GM19193 (cell line): ENCODE data around the gene PPM1J.

Experiments
- POLR2A ChIP-seq: IDR thresholded peaks from 4 replicates; pipeline ENCODE4 v1.6.1; 2011; ENCODE audit not compliant: insufficient read depth, insufficient read length; ENCODE audit errors: extremely low read depth

PPM1J gene

GRCh38 chr1:112722601-112723510 lies 7.7 kb upstream of the PPM1J start:
- no peak for TF ChIP-seq POLR2A

GRCh38 chr1:112721966-112722524 lies 6.9 kb upstream of the PPM1J start:
- no peak for TF ChIP-seq POLR2A

GRCh38 chr1:112720800-112721199 lies 5.7 kb upstream of the PPM1J start:
- no peak for TF ChIP-seq POLR2A

DNA sequence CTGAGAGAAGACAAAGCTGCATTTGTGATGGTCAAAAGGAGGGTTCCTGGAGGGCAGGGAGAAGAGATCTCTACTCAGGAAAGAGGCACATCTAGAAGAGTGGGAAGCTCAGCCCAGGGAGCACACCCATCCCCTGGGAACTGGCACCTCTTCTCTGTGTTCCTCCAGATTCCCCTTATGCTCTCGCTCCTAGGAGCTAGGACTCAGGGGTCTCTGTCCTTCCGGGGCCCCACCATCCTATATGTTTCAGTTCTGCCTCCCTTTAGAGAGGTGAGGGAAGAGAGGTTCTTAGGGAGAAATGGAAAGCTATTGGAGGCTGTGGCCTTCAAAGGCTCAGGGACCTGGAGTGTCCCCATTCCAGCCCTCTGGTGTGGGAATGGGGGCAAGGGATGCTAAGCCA lies 4.6 kb upstream of the PPM1J start:
- no peak for TF ChIP-seq POLR2A

DNA sequence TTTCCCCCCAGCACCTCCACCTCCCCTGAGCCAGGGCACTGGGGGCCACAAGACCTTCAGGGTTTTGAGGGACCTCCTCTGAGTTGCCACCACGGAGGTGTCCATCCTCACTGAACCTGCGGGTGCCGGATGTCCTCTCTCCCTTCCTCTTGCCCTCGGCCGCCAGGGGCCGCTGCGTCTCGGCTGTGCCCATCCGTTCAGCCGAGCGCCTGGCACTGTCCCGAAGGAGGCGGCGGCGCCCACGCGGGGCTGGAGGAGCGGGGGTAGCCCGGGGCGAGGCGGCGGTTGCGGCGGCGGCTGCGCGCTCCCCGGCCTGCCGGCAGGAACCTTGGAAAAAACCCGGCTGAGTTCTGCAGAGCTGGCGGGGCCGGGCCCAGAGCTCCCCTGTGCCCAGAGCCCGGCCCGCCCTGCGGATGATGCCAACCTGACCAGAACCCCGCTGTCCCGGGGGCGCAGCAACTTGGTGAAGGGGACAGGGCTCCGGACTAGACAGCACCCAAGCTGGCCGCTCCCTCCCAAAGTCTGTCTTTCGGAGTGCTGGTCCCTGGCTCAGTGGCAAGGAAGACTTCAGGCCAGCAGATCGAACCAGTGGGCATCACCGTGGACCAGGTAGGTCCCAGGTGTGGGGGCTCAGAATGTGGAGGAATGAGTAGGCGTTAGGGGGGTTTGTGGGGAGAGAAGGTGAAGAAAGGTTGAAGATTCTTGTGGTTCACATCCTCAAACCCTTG lies 3.7 kb upstream of the PPM1J start:
- TF ChIP-seq POLR2A, result no peak

- TF ChIP-seq POLR2A, result no peak
Measured at GRCh38 chr1:112717263-112717873, 2.2 kb upstream of the PPM1J start.

GRCh38 chr1:112716133-112716720 lies 1.1 kb upstream of the PPM1J start:
- no peak for TF ChIP-seq POLR2A

- TF ChIP-seq POLR2A, result no peak
Measured at GRCh38 chr1:112714313-112715263, 544 bp downstream of the PPM1J start.

DNA sequence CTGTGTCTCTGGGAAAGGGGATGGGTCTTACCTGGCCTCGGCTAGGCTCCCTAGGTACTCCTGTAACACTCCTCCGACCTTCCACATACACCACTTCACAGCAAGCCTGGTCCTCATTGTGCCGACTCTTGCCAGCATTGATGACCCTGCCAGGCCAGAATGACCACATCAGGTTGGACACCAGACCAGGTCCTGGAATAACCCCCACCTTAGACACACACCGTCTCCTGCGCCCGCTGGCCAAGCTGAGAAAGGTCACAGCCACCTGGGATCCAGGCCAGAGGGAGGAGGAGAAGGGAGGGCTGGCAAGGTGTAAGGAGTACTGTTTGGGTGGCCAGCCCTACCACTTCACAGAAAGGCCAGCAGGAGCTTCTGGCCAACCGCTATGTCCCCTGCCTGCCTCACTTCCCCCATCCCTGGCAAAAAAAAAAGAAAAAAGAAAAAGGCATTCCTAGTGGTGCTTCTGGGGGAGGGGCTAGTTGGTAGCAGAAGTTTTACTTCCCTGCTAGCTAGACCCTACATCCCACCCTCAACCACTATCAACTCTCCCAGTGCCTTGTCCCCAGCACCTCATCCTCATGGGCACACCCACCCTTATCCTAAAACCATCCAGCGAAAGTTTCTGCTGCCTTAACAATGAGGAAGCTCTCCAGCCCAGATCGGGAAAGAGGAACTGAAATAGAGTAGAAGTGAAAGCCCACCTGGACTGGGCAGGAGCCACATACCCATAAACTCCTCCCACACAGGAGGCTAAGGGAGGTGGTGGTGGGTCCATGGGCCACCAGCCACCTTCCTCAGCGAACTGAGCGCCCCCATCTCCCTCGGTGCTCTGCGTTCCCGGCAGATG lies 1.4 kb downstream of the PPM1J start:
- TF ChIP-seq POLR2A, result no peak

DNA sequence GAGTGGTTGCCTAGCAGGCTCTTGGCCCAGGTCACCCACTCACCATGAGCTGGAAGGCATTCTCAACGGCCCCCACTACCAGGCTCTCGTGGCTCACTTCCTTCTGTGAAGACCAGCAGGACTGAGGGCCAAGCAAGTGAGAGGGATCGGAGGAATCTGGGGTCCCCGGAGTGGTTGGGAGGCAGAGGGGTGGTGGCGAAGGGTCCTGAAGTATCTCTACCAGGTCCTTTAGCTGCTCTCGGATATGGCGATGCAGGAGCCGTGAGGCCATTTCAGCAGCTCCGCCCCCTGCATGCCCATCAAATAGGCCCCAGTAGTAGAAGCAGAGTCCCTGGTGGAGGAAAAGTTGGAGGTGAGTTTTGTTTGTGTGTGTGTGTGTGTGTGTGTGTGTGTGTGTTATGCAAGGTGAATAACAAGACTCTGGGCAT lies 2.4 kb downstream of the PPM1J start:
- TF ChIP-seq POLR2A, result no peak

GRCh38 chr1:112712191-112712590 lies 2.9 kb downstream of the PPM1J start:
- TF ChIP-seq POLR2A, result no peak

GRCh38 chr1:112711670-112712069 lies 3.5 kb downstream of the PPM1J start:
- TF ChIP-seq POLR2A, result no peak

DNA sequence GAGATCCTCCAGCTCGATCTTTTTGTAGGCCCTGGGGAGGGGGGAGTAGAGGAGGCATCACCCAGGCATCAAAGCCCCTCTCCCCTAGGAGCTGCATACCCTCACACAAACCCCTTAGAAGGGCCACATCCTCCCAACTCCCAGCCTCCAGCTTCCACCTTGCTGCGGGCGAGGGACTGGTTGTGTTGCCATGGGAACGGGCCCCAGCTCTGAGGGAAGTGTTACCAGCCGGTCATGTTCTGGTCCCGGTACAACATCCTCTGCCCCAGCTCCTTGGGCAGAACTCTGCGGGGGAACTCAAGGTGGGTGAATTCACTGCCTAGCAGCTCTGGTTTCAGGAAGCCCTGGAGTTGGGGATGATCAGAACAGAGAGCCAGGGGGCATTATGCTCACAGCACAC lies 4.1 kb downstream of the PPM1J start:
- no peak for TF ChIP-seq POLR2A

- TF ChIP-seq POLR2A, result no peak
Measured at GRCh38 chr1:112710586-112710985, 4.5 kb downstream of the PPM1J start.

- no peak for TF ChIP-seq POLR2A
Measured at GRCh38 chr1:112710159-112710558, 5.0 kb downstream of the PPM1J start.
